T-helper 2 cell treated with Interferon-gamma antibody and Interleukin-4, amounts not matched to agents 100 ng/mL and 5 ng/mL, for 36 hours (primary cell): ENCODE results near the gene ZBTB12. TPM values are rescaled to one million over a fixed set of nuclear protein-coding genes. Genes with fewer than 3 reads are reported as not detected.
"Not testable (repeated sequence)": the region's sequence is repeated elsewhere in the genome, so short reads cannot be mapped to it uniquely, and the experiment has no call there.

Source experiments
- intact Hi-C: fragments of 100-400 bp; cut with micrococcal nuclease; formaldehyde crosslinking; loops from one replicate; pipeline ENCODE4 v1.15.1; 2023
- total RNA-seq: library from RNA; stranded (reverse); gene quantifications from 2 replicates; pipeline ENCODE4 v1.2.3, GENCODE V29; 2022

Gene ZBTB12
- 2.8 TPM in 2 replicates for total RNA-seq

GRCh38 chr6:31901953-31902643, at the start of gene ZBTB12:
Gene ZBTB12 (minus strand): TSS chr6:31902086. CDS start chr6:31901305, 781 bp downstream.
- intact Hi-C loops = no loop called here

GRCh38 chr6:31949926-31950548, 48.2 kb upstream of the ZBTB12 start:
- intact Hi-C loops = loop anchor here (10.0 kb wide), 1 partner anchor 405 kb away; the partner anchor contains the start of genes ATP6V1G2, DDX39B and NFKBIL1

- intact Hi-C loops = no loop called here
Measured at GRCh38 chr6:31948753-31949413, 47.0 kb upstream of the ZBTB12 start.

GRCh38 chr6:31948306-31948705, 46.4 kb upstream of the ZBTB12 start:
- intact Hi-C loops = no loop called here

- intact Hi-C loops = no loop called here
Measured at GRCh38 chr6:31947864-31948263, 46.0 kb upstream of the ZBTB12 start.

- intact Hi-C loops = no loop called here
Measured at GRCh38 chr6:31947070-31947675, 45.3 kb upstream of the ZBTB12 start.

- intact Hi-C loops = no loop called here
Measured at GRCh38 chr6:31946370-31946885, 44.5 kb upstream of the ZBTB12 start.

GRCh38 chr6:31945507-31946369, 43.9 kb upstream of the ZBTB12 start, which contains the start of gene CFB:
Gene CFB (plus strand): TSS chr6:31946095. CDS start chr6:31946222, 127 bp downstream.
- intact Hi-C loops = no loop called here

- intact Hi-C loops = no loop called here
Measured at GRCh38 chr6:31945154-31945506, 43.2 kb upstream of the ZBTB12 start.

- intact Hi-C loops = no loop called here
Measured at GRCh38 chr6:31943742-31944141, 41.9 kb upstream of the ZBTB12 start.

- intact Hi-C loops = no loop called here
Measured at GRCh38 chr6:31940256-31940664, 38.4 kb upstream of the ZBTB12 start.

GRCh38 chr6:31935823-31936222, 33.9 kb upstream of the ZBTB12 start:
- intact Hi-C loops = no loop called here

GRCh38 chr6:31935021-31935420, 33.1 kb upstream of the ZBTB12 start:
- intact Hi-C loops = no loop called here

GRCh38 chr6:31933537-31933936, 31.7 kb upstream of the ZBTB12 start:
- intact Hi-C loops = no loop called here

GRCh38 chr6:31932137-31932536, 30.3 kb upstream of the ZBTB12 start:
- intact Hi-C loops = not testable (repeated sequence)

GRCh38 chr6:31930962-31931361, 29.1 kb upstream of the ZBTB12 start:
- intact Hi-C loops = no loop called here

GRCh38 chr6:31928672-31928939, 26.7 kb upstream of the ZBTB12 start:
- intact Hi-C loops = no loop called here

- intact Hi-C loops = no loop called here
Measured at GRCh38 chr6:31927863-31928671, 26.2 kb upstream of the ZBTB12 start.

GRCh38 chr6:31927242-31927862, 25.5 kb upstream of the ZBTB12 start, which contains the start of gene C2:
Gene C2 (plus strand): TSS chr6:31927717. CDS start chr6:31927753, 36 bp downstream.
- intact Hi-C loops = no loop called here

- intact Hi-C loops = no loop called here
Measured at GRCh38 chr6:31922942-31923341, 21.1 kb upstream of the ZBTB12 start.
